Fibroblast of skin of right biceps (primary cell): Measurements from ENCODE around the gene TTC29.
"Not testable (repeated sequence)": the region's sequence is repeated elsewhere in the genome, so short reads cannot be mapped to it uniquely, and the experiment has no call there.

ENCODE experiments used
- DNase-seq: peaks from one replicate; pipeline ENCODE4 v3.0.0-alpha.2; 2013

Gene TTC29

DNA sequence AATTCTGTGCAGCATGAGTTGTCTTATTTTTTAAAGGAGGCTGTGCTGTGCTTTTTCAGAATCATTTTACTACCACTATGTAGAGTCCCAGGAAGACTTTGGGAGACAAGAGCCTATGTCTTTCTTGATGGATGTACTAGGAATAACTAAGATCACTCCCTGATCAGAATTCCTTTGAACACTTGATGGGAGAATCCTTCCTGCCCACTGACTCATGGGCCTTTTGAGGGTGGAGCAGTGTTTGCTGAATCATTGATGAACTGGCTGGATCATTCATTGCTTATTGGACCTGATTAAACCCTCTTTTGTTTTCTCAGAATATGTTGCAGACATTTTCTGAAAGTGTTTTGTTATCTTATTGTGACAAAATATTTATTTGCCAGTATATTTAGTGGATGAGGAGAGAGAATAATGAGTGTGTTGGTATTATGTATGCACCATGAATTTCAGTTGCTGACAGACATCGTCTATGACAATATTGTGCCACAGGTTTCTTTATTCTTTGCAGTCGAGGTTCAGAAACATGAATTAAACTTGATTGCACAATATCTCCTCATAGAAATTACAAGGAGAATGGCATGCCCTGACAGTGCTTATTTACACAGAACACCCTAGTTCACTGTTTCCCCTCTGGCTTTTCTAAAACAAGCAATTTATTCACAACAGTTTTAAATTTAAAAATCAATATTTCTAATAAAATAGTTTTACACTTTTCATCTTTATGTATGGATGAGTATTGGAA is 270.7 kb downstream of the TTC29 start:
- DNase-seq: no peak

DNA sequence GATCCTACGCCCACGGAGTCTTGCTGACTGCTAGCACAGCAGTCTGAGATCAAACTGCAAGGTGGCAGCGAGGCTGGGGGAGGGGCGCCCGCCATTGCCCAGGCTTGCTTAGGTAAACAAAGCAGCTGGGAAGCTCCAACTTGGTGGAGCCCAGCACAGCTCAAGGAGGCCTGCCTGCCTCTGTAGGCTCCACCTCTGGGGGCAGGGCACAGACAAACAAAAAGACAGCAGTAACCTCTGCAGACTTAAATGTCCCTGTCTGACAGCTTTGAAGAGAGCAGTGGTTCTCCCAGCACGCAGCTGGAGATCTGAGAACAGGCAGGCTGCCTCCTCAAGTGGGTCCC is 281.7 kb downstream of the TTC29 start:
- DNase-seq: not testable (repeated sequence)

DNA sequence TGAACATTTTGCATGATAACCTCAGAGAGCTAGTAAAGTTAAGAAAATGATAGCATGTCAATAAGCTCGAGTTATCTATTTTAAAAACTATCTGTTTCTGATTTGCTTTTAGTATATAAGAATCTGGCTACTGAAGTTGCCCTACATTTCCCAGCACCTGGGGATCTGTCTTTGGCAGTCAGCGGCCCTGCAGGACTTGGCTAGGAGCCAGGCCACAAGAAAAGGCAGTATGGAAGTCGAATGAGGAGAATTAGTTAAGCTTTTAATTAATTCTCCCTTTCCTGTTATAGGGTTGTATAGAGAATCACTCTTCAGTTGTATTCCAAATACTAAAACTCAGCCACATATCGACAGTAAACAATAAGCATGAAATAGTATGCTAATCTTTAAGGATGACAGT is 284.3 kb downstream of the TTC29 start:
- no peak for DNase-seq
